ENCODE data around the gene SPOP. TPM values are rescaled to one million over a fixed set of nuclear protein-coding genes. Genes with fewer than 3 reads are reported as not detected.

Gene SPOP
- total and polyA plus RNA-seq, 2 experiments from 2014 or later, result 13.9 to 18.6 TPM

DNA sequence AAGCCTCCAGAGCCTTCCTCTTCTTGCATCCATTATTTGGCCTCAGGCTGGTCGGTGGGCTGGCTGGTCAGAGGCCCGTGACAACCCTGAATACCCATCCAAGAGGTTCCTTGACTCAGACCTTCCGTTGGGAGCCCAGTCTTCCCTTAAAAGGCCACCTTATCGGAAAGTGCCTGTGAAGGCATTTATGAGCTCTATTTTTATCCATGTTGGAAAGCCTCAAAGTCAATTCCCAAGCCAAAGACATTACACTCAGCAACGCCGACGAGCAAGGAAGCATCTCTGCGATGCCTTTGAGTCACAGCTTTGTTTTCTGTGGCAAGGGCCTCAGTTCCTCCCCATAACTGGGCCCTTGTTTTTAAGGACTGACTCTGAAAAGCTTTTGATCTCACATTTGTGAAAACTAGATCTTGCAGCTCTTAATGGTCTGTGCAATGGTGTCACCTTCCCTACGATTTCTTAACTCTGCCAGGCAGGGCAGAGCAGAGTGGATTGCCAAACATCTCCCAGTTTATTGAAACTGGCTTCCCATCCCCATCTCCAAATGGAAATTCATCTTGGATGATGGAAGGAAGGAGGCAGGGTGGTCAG is 13.3 kb upstream of the SPOP start:
- H3K27me3 ChIP-seq (ENCODE audit: insufficient read depth), result no peaks in the 10 kb centered on the region
- Mint-ChIP-seq H3K4me3 (no peak overlapping the region; the same call in 2 of the 3 replicates), H3K27me3 (ENCODE audit: insufficient read depth, low read depth, poor library complexity) (peaks cover 4% of the 10 kb centered on the region), H3K27ac (no peak overlapping the region), H3K4me1 (peaks cover 25% of the 10 kb centered on the region), H3K9me3 (no peaks in the 10 kb centered on the region), H3K36me3 (ENCODE audit: low read depth) (no peaks in the 10 kb centered on the region)
- H3K4me3 ChIP-seq, result no peak overlapping the region
- no peaks in the 10 kb centered on the region for H4K20me1 ChIP-seq (replicated peaks; ENCODE audit: insufficient read depth)
- peak overlapping the region; percentile 73 for H2AFZ ChIP-seq
- ATAC-seq (no peak), DNase-seq (ENCODE audit: low spot score) (no peak)
- peak overlapping the region; percentile 21; the same call in 1 of the 2 replicates for H3K4me2 ChIP-seq
- no peaks in the 10 kb centered on the region for H3F3A ChIP-seq (replicated peaks; ENCODE audit: low read depth)
- no peak for TF ChIP-seq ZNF331 (CRISPR knock-in tag; IDR thresholded peaks at IDR 0.05; ENCODE audit: low read depth)
- no peak for TF ChIP-seq STAT1 (IDR thresholded peaks at IDR 0.05; ENCODE audit: unreplicated experiment)
- no peak for TF ChIP-seq EZH2 (IDR thresholded peaks at IDR 0.05; ENCODE audit: low read depth, unreplicated experiment)
- H3K27ac ChIP-seq (ENCODE audit: low read depth), result no peak overlapping the region
- no peaks in the 10 kb centered on the region for H3K9me2 ChIP-seq (ENCODE audit: insufficient read depth)
- peaks cover 6% of the 10 kb centered on the region for H3K4me1 ChIP-seq (ENCODE audit: insufficient read depth)
- H3K79me2 ChIP-seq (replicated peaks; ENCODE audit: insufficient read depth), result no peaks in the 10 kb centered on the region
- H3K36me3 ChIP-seq (ENCODE audit: insufficient read depth), result no peaks in the 10 kb centered on the region

DNA sequence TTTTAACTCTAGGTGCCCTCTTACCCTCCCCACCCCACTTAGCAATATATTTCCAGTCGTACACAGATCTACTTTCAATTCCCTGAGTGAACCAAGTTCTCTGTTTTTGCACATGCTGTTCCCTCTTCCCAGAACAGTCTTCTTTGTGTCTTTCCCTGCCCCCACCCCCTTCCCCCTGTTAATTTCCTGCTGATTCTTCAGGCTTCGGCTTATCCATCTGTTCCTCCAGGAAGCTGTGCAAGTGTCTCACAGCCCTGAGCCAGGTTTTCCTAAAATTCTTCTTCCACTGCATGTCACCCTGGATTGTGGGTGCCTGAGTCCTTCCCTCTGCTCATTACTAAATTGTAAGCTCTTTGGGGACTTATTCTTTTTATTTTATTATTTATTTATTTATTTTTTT is 12.4 kb upstream of the SPOP start:
- ATAC-seq (no peak), DNase-seq (ENCODE audit: low spot score) (no peak)
- H3K27me3 Mint-ChIP-seq (ENCODE audit: insufficient read depth, low read depth, poor library complexity), result peaks cover 4% of the 10 kb centered on the region
- no peaks in the 10 kb centered on the region for H3K79me2 ChIP-seq (replicated peaks; ENCODE audit: insufficient read depth)
- no peak overlapping the region for H3K27ac ChIP-seq (ENCODE audit: low read depth)
- no peaks in the 10 kb centered on the region for H3K36me3 Mint-ChIP-seq (ENCODE audit: low read depth)
- H3K4me2 ChIP-seq, result no peak overlapping the region
- no peak overlapping the region for H3K4me3 Mint-ChIP-seq
- no peaks in the 10 kb centered on the region for H3F3A ChIP-seq (replicated peaks; ENCODE audit: low read depth)
- no peaks in the 10 kb centered on the region for H4K20me1 ChIP-seq (replicated peaks; ENCODE audit: insufficient read depth)
- no peaks in the 10 kb centered on the region for H3K27me3 ChIP-seq (ENCODE audit: insufficient read depth)
- H3K4me3 ChIP-seq, result no peak overlapping the region
- H2AFZ ChIP-seq, result no peak overlapping the region
- no peaks in the 10 kb centered on the region for H3K9me3 Mint-ChIP-seq
- peaks cover 6% of the 10 kb centered on the region for H3K4me1 ChIP-seq (ENCODE audit: insufficient read depth)
- H3K4me1 Mint-ChIP-seq, result peaks cover 24% of the 10 kb centered on the region
- H3K36me3 ChIP-seq (ENCODE audit: insufficient read depth), result no peaks in the 10 kb centered on the region
- H3K9me2 ChIP-seq (ENCODE audit: insufficient read depth), result no peaks in the 10 kb centered on the region
- no peak overlapping the region for H3K27ac Mint-ChIP-seq
- TF ChIP-seq CREB1 (CRISPR knock-in tag; IDR thresholded peaks at IDR 0.05; ENCODE audit: low read depth), result no peak
- TF ChIP-seq EZH2phosphoT487 (IDR thresholded peaks at IDR 0.05; ENCODE audit: unreplicated experiment), result no peak
- TF ChIP-seq, protein P1, sequence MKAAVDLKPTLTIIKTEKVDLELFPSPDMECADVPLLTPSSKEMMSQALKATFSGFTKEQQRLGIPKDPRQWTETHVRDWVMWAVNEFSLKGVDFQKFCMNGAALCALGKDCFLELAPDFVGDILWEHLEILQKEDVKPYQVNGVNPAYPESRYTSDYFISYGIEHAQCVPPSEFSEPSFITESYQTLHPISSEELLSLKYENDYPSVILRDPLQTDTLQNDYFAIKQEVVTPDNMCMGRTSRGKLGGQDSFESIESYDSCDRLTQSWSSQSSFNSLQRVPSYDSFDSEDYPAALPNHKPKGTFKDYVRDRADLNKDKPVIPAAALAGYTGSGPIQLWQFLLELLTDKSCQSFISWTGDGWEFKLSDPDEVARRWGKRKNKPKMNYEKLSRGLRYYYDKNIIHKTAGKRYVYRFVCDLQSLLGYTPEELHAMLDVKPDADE (IDR thresholded peaks at IDR 0.05), result no peak
- no peak for TF ChIP-seq JUNB (IDR thresholded peaks at IDR 0.05; ENCODE audit: unreplicated experiment)
- TF ChIP-seq ZNF114 (CRISPR knock-in tag; IDR thresholded peaks at IDR 0.05), result no peak
- no peak for TF ChIP-seq EZH2 (IDR thresholded peaks at IDR 0.05; ENCODE audit: low read depth, unreplicated experiment)
- TF ChIP-seq NANOG (IDR thresholded peaks at IDR 0.05; ENCODE audit: borderline replicate concordance), result no peak
- no peak for TF ChIP-seq POLR2AphosphoS5 (IDR thresholded peaks at IDR 0.05; ENCODE audit: low read depth)
- no peak for TF ChIP-seq ZNF331 (CRISPR knock-in tag; IDR thresholded peaks at IDR 0.05; ENCODE audit: low read depth)
- no peak for TF ChIP-seq STAT1 (IDR thresholded peaks at IDR 0.05; ENCODE audit: unreplicated experiment)
- TF ChIP-seq, protein P2, sequence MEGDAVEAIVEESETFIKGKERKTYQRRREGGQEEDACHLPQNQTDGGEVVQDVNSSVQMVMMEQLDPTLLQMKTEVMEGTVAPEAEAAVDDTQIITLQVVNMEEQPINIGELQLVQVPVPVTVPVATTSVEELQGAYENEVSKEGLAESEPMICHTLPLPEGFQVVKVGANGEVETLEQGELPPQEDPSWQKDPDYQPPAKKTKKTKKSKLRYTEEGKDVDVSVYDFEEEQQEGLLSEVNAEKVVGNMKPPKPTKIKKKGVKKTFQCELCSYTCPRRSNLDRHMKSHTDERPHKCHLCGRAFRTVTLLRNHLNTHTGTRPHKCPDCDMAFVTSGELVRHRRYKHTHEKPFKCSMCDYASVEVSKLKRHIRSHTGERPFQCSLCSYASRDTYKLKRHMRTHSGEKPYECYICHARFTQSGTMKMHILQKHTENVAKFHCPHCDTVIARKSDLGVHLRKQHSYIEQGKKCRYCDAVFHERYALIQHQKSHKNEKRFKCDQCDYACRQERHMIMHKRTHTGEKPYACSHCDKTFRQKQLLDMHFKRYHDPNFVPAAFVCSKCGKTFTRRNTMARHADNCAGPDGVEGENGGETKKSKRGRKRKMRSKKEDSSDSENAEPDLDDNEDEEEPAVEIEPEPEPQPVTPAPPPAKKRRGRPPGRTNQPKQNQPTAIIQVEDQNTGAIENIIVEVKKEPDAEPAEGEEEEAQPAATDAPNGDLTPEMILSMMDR (conservative IDR thresholded peaks at IDR 0.05; ENCODE audit: low read depth in 2 of 2), result no peak
- TF ChIP-seq, protein P3, sequence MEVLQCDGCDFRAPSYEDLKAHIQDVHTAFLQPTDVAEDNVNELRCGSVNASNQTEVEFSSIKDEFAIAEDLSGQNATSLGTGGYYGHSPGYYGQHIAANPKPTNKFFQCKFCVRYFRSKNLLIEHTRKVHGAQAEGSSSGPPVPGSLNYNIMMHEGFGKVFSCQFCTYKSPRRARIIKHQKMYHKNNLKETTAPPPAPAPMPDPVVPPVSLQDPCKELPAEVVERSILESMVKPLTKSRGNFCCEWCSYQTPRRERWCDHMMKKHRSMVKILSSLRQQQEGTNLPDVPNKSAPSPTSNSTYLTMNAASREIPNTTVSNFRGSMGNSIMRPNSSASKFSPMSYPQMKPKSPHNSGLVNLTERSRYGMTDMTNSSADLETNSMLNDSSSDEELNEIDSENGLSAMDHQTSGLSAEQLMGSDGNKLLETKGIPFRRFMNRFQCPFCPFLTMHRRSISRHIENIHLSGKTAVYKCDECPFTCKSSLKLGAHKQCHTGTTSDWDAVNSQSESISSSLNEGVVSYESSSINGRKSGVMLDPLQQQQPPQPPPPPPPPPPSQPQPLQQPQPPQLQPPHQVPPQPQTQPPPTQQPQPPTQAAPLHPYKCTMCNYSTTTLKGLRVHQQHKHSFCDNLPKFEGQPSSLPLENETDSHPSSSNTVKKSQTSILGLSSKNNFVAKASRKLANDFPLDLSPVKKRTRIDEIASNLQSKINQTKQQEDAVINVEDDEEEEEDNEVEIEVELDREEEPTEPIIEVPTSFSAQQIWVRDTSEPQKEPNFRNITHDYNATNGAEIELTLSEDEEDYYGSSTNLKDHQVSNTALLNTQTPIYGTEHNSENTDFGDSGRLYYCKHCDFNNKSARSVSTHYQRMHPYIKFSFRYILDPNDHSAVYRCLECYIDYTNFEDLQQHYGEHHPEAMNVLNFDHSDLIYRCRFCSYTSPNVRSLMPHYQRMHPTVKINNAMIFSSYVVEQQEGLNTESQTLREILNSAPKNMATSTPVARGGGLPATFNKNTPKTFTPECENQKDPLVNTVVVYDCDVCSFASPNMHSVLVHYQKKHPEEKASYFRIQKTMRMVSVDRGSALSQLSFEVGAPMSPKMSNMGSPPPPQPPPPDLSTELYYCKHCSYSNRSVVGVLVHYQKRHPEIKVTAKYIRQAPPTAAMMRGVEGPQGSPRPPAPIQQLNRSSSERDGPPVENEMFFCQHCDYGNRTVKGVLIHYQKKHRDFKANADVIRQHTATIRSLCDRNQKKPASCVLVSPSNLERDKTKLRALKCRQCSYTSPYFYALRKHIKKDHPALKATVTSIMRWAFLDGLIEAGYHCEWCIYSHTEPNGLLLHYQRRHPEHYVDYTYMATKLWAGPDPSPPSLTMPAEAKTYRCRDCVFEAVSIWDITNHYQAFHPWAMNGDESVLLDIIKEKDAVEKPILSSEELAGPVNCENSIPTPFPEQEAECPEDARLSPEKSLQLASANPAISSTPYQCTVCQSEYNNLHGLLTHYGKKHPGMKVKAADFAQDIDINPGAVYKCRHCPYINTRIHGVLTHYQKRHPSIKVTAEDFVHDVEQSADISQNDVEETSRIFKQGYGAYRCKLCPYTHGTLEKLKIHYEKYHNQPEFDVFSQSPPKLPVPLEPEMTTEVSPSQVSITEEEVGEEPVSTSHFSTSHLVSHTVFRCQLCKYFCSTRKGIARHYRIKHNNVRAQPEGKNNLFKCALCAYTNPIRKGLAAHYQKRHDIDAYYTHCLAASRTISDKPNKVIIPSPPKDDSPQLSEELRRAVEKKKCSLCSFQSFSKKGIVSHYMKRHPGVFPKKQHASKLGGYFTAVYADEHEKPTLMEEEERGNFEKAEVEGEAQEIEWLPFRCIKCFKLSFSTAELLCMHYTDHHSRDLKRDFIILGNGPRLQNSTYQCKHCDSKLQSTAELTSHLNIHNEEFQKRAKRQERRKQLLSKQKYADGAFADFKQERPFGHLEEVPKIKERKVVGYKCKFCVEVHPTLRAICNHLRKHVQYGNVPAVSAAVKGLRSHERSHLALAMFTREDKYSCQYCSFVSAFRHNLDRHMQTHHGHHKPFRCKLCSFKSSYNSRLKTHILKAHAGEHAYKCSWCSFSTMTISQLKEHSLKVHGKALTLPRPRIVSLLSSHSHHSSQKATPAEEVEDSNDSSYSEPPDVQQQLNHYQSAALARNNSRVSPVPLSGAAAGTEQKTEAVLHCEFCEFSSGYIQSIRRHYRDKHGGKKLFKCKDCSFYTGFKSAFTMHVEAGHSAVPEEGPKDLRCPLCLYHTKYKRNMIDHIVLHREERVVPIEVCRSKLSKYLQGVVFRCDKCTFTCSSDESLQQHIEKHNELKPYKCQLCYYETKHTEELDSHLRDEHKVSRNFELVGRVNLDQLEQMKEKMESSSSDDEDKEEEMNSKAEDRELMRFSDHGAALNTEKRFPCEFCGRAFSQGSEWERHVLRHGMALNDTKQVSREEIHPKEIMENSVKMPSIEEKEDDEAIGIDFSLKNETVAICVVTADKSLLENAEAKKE (CRISPR knock-in tag; IDR thresholded peaks at IDR 0.05), result no peak

Data from GM23338 (cell line).